22Rv1 (cell line): ENCODE measurements around the gene GPC5.

Source experiments
- ZFX ChIP-seq: fragments of 450-650 bp; IDR thresholded peaks from 2 replicates; pipeline ENCODE4 v1.6.1; 2017; ENCODE audit warnings: antibody characterized with exemption, borderline replicate concordance
- TF ChIP-seq, protein P1 (sequence below): fragments of 450-650 bp; IDR thresholded peaks from 2 replicates; pipeline ENCODE4 v1.5.1; 2017; ENCODE audit warnings: mild to moderate bottlenecking

DNA sequence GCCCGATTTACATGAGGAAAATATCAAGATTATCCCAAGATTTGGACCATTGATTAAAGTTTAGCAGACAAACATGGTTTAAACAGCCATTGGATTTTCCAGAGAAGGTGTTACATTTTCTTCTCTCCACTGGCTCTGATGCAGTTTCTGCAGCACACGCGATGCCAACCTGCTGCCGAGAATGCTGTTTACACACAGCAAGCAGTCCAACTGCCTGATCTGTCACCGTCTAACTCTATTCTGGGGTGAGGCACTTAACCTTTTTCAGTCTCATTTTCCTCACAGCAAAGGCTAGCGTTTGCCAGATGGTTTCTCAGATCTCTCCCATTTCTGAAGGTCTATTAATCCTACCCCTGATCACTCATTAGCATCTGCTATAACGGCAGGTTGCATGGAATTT, 1064.7 kb downstream of the GPC5 start:
- TF ChIP-seq, protein P1, sequence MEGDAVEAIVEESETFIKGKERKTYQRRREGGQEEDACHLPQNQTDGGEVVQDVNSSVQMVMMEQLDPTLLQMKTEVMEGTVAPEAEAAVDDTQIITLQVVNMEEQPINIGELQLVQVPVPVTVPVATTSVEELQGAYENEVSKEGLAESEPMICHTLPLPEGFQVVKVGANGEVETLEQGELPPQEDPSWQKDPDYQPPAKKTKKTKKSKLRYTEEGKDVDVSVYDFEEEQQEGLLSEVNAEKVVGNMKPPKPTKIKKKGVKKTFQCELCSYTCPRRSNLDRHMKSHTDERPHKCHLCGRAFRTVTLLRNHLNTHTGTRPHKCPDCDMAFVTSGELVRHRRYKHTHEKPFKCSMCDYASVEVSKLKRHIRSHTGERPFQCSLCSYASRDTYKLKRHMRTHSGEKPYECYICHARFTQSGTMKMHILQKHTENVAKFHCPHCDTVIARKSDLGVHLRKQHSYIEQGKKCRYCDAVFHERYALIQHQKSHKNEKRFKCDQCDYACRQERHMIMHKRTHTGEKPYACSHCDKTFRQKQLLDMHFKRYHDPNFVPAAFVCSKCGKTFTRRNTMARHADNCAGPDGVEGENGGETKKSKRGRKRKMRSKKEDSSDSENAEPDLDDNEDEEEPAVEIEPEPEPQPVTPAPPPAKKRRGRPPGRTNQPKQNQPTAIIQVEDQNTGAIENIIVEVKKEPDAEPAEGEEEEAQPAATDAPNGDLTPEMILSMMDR: no peak
- TF ChIP-seq ZFX: no peak
